22Rv1 (cell line): ENCODE results near the gene DIMT1.

Experiments
- ZFX ChIP-seq: fragments of 450-650 bp; IDR thresholded peaks from 2 replicates; pipeline ENCODE4 v1.6.1; 2017; ENCODE audit warnings: antibody characterized with exemption, borderline replicate concordance
- TF ChIP-seq, protein P1 (sequence below): fragments of 450-650 bp; IDR thresholded peaks from 2 replicates; pipeline ENCODE4 v1.5.1; 2017; ENCODE audit warnings: mild to moderate bottlenecking

GRCh38 chr5:62369039-62369438 lies 34.7 kb downstream of the DIMT1 start:
- TF ChIP-seq, protein P1, sequence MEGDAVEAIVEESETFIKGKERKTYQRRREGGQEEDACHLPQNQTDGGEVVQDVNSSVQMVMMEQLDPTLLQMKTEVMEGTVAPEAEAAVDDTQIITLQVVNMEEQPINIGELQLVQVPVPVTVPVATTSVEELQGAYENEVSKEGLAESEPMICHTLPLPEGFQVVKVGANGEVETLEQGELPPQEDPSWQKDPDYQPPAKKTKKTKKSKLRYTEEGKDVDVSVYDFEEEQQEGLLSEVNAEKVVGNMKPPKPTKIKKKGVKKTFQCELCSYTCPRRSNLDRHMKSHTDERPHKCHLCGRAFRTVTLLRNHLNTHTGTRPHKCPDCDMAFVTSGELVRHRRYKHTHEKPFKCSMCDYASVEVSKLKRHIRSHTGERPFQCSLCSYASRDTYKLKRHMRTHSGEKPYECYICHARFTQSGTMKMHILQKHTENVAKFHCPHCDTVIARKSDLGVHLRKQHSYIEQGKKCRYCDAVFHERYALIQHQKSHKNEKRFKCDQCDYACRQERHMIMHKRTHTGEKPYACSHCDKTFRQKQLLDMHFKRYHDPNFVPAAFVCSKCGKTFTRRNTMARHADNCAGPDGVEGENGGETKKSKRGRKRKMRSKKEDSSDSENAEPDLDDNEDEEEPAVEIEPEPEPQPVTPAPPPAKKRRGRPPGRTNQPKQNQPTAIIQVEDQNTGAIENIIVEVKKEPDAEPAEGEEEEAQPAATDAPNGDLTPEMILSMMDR, result no peak
- TF ChIP-seq ZFX, result no peak
